Measurements from ENCODE around the gene LPCAT1.
"Not testable (repeated sequence)": the region's sequence is repeated elsewhere in the genome, so short reads cannot be mapped to it uniquely, and the experiment has no call there.

Gene LPCAT1

GRCh38 chr5:1508659-1509290 is 15.0 kb downstream of the LPCAT1 start:
- no peak for DNase-seq (ENCODE audit: low spot score)

GRCh38 chr5:1507961-1508658 is 15.7 kb downstream of the LPCAT1 start:
- DNase-seq (ENCODE audit: low spot score) = no peak

DNA sequence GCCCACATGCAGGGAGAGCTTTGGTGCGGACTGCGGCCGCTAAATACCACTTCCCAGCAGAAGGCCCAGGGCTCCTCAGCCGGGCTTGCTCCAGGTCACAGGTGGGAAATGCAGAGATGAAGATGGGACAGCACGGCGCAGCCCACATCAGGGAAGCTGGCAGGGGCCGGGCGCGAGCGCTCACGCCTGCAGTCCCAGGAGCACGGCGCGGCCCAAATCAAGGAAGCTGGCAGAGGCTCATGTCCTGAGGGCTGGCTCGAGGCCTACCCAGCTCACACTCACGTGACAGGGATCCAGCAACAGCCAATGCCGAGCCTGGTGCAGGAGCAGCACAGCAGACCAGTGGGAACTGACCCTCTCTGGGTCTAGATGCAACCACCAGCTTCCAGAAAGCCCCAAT is 16.3 kb downstream of the LPCAT1 start:
- no peak for DNase-seq (ENCODE audit: low spot score)

DNA sequence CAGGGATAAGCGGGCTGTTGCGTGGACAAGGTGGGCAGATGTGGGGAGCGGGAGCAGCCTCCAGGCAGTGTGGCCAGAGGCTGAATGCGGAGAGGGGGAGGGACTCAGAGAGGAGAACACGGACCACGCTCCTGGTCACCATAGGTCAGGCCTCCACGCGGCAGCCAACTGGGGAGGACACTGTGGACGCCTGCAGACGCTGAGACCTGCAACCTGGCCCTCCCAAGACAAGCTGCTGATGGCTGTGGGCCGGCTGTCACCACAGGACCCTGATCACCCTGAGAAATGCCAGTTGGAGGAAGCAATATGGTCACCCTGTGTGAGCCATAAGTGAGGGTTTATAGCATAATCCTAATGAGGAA is 16.8 kb downstream of the LPCAT1 start:
- DNase-seq (ENCODE audit: low spot score) = no peak

DNA sequence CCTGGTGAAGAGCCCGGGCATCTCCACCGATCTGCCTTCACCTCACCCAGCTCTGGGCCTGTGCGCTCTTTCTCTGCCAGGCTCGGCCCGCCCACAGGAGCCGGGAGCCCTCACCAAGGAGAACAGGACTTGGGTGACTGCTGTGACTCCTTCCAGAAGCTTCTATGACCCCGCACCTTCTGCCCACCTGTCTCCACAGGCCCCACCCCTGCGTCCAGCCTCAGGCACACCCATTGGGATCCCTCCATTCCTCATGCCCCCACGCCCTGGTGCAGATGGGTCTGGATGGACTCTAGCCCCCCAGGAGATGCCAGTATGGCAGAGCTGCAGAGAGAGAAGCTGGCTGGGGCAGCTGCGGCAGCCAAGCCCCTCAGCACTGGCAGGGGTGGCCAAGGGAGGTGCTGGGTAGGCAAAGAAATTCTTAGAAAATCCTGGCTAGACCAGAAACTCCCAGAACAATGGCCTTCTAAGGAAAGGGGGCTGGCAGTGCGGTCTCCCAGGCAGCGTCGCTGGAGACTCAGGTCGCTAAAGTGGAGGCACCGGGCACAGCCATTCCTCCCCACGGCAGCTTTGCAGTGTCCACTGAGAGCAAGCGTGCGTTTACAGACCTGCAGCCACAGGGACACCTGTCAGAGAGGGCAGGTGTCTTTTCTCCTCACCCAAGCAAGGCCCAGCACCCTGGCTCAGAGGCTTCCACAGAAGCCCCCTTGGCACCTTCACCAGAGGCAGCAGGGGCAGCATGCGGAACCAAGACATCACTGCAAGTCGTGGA is 17.3 kb downstream of the LPCAT1 start:
- no peak for DNase-seq (ENCODE audit: low spot score)

- DNase-seq (ENCODE audit: low spot score) = no peak
Observed at GRCh38 chr5:1505506-1506241, 18.1 kb downstream of the LPCAT1 start.

GRCh38 chr5:1505089-1505488 is 18.7 kb downstream of the LPCAT1 start:
- not testable (repeated sequence) for DNase-seq (ENCODE audit: low spot score)

DNA sequence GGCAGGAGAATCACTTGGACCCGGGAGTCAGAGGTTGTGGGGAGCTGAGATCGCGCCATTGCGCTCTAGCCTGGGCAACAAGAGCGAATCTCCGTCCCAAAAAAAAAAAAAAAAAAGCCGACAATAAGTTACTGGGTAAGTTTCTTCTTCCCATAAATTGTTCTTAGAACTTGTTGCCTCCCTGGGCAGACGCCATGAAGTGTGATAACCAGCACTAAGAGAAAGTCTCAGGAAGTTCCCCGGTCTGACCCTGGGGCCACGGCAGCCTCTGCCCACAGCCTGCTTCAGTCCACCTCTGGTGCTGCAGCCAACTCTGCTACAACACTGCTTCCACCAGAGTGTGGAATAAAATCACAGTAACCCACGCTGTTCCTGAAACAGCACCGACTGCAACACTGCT is 19.1 kb downstream of the LPCAT1 start:
- no peak for DNase-seq (ENCODE audit: low spot score)

GRCh38 chr5:1504069-1504595 is 19.6 kb downstream of the LPCAT1 start:
- no peak for DNase-seq (ENCODE audit: low spot score)

DNA sequence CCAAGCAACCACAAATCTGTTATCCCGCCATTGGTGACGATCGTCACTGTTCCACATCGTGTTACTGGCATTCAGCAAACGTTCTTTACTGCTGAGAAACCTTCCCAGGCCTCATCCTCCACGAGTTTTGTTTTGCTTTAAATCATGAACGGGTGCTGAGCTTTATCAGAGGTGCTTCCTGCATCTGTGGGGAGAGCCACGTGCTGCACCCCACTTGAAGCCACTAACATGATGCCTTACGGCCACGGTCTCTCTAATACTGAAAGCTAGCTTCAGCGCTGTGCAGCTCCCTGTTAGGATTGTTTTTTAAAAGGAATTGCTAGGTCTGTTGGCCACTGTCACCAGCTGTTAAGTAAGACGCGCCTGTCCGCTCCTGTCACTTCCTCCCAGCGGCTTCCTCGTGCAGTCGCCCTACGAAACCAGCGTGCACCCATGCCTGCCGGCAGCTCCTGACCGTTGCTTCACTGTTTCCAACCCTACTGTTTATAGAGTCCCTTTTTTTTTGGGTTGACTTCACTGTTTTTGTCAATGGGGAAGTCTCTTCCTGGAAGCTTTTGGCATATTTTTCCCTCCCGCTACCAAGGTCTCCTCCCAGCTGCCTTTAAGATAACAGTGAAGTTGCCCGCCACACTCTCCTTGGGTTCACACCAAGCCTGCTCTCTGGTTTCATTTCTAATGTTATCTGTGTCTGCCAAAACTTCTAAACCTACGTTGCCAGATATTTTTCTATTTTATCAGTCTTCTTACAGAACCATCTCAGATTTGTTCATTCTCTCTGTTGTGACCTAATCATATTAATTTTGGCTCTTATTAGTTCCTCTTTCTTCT is 20.3 kb downstream of the LPCAT1 start:
- DNase-seq (ENCODE audit: low spot score) = no peak

- DNase-seq (ENCODE audit: low spot score) = no peak
Observed at GRCh38 chr5:1502737-1503120, 21.0 kb downstream of the LPCAT1 start.

DNA sequence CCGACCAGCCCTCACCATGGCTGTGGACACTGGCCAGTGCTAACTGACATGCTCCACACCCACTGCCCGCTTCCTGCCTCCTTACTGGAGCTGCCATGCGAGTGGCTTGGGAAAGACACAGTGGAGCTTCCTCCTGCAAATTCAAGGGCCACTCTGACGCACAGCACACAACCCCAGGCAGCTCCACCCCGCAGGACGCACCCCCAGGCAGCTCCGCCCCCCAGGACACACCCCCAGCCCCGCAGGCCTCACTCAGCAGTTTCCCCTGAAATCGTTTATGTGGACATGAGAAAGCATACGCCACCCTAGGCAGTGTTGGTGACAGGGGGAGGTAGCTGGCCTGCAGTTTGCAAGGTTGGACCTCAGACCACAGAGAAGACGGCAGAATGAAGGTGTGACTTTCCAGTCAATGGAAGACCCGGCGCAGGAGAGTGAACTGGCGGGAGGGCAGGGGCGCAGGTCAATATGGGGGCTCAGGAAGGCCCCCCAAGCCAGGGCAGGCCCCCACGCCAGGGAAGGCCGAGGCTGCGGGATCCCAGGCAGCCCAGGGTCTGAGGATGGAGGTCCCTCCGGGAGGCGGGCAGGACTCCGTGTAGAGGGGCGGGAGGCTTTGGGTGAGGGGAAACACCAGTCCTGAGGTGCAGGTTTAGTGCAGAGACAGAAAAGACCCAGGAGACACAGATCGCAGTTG is 21.6 kb downstream of the LPCAT1 start:
- DNase-seq (ENCODE audit: low spot score) = no peak

GRCh38 chr5:1501372-1502045 is 22.3 kb downstream of the LPCAT1 start:
- no peak for DNase-seq (ENCODE audit: low spot score)

- DNase-seq (ENCODE audit: low spot score) = no peak
Observed at GRCh38 chr5:1500411-1501091, 23.2 kb downstream of the LPCAT1 start.

GRCh38 chr5:1499851-1500250 is 23.9 kb downstream of the LPCAT1 start:
- DNase-seq (ENCODE audit: low spot score) = no peak

DNA sequence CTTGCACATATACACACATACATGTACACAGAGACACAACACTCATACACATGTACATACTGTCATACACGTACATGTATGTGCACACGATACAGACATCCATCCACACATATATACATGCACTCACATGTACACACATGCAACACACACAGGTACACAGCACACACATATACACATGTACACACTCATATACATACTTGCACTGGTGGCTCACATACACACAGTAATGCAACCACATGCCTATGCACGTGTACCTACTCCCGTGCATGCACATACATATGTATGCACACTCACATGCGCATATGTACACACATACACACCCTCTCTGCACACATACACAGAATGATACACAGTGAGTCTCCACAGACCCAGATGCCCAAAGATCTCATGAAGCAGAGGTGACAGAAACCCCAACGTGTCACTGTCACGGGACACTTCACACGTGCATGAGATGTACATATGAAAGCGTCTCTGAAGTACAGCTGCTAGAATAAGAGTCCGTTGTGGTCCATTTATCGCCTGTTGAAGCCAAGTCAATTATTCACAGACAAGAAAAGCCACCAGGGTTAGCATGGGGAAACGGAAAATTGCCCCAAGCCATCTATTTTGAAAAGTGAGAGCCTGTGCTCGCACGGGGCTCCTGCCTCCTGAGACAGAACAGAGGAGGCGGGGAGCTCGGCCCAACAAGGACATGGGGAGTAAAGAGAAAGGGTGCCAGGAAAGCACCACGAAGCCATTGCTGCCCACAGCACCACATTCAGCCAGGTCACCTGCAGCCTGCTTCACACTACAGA is 24.9 kb downstream of the LPCAT1 start:
- DNase-seq (ENCODE audit: low spot score) = no peak

DNA sequence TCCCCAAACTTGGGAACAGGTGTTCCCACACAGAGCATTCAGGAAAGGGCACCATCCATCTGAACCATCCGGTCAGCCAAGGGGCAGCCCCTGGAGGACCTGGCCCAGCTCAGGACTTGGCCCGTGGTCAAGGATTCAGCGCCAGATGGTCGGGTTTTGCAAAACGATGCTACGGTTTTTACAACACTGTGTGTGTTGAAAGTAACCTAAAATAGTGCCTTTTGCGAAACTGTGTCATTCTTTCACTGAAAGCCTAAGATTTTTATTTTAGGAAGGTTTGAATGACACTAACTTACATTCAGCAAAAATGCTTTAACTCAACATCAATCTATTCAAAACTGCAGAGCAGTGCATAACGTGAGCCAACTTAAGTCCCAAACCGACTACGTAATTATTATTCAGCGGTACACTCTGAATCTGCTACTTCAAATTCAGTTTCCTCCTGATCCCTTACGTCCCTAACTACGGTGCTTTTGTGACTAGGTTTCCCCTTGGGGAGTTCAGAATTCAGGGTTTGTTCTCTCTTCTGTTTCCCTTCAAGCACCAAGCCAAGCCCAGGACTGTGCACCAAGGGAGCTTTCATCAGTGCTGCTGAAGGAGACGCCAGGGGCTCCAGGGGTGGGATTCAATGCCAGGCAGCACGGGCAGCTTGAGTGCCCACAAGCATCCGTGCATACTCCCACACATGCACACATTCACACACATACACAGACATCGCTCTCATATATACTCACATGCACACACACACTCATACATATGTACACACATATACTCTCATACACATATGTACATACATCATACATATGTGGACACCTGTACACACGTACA is 25.8 kb downstream of the LPCAT1 start:
- DNase-seq (ENCODE audit: low spot score) = no peak

DNA sequence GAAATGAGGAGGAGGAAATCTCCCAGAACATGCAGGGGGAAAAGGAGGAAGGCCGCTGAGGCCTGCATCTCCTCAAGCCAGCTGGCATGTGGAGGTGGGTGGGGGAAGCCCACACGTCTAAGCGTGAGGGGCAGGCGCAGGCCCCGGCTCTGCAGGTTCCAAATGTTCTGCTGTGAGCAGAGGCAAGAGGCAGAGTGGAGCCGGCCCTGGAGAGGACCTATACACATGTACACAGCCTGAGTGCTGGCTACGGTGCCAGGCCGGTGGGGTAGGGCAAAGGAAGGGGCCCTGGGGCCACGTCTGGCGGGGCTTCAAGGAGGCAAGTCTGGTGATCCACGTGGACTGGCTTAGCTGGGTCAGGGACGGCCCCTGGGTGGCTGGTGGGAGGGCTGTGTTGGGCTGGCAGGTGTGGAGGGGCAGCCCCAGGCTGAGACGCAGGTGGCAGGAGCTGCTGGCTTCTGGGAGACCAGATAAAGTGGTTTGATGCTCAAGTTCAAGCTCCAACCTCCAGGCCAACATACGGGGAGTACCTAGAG is 26.4 kb downstream of the LPCAT1 start:
- DNase-seq (ENCODE audit: low spot score) = no peak
